Stimulated activated CD4-positive, alpha-beta T cell treated with anti-CD3 and anti-CD28 coated beads, Interleukin-2, amount 100 ng/mL, for 48 hours (primary cell): ENCODE results near the gene ARSI.

ENCODE experiments used
- DNase-seq, 2 donors: peaks; one replicate each; pipeline ENCODE4 v3.0.0-alpha.2; 2020

Gene ARSI

GRCh38 chr5:150302301-150303069, at the start of gene ARSI:
TSS of gene ARSI (minus strand) at chr5:150302905. CDS start at chr5:150302373, 532 bp downstream.
- no peak for DNase-seq

GRCh38 chr5:150350524-150351344, 48.0 kb upstream of the ARSI start:
- DNase-seq = peak; percentile 32 to 42

DNA sequence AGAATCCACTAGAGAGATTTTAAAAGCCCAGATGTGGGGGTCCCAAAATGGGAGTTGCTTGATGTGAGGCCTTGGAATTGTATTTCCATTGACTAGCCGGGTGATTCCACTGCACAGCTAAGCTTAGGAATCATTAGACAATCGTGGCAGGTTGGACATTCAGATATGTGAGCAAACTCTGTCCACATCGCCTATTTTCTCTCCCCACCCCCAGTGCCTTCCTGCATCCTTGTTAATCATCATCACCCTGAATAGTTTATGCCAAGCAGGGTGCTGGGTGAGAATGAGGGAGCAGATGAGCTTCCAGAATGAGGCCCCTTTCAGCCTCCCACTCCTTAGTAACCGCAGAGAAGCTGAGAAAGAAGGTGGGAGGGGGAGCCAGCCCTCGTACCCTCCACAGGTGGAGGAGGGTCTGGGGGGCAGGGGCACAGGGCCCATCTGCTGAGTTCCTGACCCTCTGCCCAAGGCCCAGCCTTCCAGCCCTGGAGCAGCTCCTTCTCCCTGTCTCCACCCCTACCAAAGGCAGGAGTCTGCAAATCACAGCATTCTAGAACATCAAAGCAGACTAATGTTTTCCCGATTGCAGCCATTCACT, 47.1 kb upstream of the ARSI start:
- no peak for DNase-seq

- DNase-seq = no peak
Observed at GRCh38 chr5:150347451-150347850, 44.7 kb upstream of the ARSI start.

- no peak for DNase-seq
Observed at GRCh38 chr5:150347003-150347402, 44.3 kb upstream of the ARSI start.

DNA sequence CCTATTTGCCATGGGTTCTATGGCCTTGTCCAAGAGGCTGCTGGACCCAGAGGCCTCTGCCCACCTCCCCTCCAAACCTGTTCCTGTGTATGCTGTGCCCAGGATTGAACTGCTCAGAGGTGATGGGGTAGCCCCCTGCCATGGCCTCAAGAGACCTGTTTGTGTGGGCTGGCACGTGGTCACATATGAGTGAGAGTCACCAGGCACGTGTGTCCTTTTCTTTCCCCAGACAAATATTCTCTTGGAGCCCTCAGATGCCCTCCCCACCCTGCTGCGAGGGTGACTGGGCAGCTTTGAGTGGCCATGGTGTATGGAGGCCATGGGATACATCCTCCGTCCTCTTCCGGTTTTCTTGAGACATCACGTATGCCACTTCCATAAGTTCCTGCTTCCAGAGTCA, 43.9 kb upstream of the ARSI start:
- DNase-seq = no peak

DNA sequence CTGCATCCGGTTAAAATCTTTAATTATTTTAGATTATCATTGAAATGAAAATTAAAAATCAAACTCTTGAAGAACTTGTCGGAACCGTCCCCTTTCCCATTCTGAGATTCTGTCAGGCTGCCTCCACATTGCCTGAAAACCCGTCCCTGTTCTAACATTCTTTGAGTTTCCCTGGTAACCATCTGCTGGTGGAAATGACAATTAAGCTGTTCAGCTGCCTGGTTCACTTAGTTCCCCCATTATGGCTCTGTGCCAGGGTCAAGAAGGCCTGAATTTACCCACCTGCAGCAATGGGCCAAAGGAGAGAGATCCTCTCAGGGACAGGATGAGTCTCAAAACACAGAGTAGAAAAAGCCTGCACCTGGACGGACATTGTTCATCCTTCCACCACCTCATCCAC, 43.0 kb upstream of the ARSI start:
- DNase-seq = no peak

DNA sequence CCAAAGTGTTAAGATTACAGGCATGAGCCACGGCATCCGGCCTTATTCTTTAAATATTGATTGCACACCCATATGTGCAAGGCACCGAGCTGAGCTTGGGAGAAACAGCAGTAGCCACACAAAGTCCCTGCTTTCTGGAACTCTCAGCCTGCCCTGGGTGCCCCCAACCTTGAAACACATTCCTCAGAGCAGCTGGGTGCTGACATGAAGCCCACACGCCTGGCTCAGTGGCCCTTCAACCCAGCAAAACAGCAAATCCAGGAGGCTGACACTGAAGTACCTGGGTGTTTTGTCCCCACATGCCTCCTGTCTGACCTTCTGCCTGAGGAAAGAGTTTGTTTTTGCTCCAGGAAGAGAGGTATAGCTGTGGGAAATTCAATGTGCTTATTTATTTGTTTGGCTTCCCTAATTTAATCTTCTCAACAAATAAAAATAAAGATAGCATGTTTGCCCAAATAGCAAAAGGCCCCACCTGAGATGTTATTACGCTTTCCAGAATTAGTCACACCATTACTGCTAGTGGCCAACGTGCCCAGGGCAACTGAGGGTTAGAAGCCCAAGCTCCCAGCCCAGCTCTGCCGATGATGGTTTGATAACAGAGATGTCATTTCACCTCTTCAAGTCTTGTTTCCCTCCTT, 41.4 kb upstream of the ARSI start:
- no peak for DNase-seq

DNA sequence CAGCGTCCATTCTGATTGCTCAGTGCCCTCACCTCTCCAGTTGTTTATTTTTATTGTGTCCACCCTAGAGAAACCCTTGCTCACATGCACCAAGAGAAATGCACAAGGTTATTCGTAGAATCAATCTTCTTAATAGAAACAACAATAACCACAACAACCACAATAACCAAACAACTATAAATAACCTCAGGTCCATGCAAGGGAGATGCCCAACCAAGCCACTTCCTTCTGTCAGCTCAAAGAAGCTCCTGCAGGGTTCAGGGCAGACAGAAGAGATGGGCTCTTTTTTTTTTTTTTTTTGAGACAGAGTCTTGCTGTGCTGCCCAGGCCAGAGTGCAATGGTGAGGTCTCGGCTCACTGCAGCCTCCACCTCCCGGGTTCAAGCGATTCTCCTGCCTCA, 39.9 kb upstream of the ARSI start:
- DNase-seq = no peak

DNA sequence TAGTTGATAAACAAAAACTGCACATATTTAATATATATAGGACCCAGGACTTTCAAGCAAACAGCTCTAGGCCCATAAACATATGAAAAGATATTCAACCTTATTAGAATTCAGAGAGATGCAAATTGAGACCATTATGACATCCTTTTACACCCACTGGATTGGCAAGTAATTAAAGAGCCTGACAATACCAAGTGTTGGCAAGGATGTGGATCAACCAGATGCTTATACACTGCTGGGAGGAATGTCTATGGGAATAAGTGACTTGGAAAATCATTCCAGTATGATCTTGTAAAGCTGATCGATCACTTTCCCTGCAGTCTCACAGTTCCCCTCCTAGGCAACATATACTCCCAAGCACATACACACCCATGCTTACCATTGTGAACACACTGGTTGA, 39.3 kb upstream of the ARSI start:
- DNase-seq = no peak

- DNase-seq = no peak
Observed at GRCh38 chr5:150341331-150341730, 38.6 kb upstream of the ARSI start.

- no peak for DNase-seq
Observed at GRCh38 chr5:150340614-150341255, 38.0 kb upstream of the ARSI start.

- DNase-seq = no peak
Observed at GRCh38 chr5:150339841-150340240, 37.1 kb upstream of the ARSI start.

- DNase-seq = no peak
Observed at GRCh38 chr5:150339165-150339564, 36.5 kb upstream of the ARSI start.

- DNase-seq = no peak
Observed at GRCh38 chr5:150338546-150338945, 35.8 kb upstream of the ARSI start.

DNA sequence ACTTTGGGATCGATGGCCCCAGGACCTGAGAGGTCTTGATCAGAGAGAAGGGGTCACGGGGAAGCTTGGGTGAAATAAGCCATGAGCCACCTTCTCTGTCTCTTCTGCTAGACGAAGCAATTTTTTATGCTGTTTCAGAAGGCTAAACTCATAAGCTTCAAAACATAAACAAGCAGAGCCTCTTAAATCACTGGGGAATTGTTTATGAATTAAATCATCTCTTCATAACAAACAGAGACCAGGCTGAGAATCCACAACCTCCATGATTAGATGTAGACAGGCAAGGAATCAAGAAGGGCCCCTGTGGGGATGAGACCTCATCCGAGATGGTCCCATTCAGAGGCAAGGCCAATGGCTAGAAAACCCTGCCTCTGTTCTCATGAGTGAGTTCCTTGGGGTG, 33.1 kb upstream of the ARSI start:
- no peak for DNase-seq

DNA sequence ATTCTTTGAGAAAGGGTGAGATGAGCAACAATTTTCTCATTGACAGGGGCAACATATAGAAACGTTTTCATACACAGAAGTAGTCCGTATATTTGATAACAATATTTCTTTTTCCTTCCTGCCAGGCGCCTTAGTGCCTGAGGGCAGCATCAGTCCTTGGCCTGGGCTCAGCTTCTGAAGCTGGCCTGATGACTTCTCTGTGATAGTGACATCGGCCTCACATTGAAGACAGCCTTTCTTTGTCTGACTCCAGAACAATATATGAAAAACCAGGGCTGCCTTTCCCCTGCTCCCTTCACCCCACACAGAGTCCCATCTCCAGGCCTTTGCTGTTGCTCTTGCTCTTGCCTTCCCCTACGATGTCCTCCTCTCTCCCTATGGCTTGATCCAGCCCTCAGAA, 30.7 kb upstream of the ARSI start:
- DNase-seq = no peak

- DNase-seq = no peak
Observed at GRCh38 chr5:150329881-150330876, 27.5 kb upstream of the ARSI start.

DNA sequence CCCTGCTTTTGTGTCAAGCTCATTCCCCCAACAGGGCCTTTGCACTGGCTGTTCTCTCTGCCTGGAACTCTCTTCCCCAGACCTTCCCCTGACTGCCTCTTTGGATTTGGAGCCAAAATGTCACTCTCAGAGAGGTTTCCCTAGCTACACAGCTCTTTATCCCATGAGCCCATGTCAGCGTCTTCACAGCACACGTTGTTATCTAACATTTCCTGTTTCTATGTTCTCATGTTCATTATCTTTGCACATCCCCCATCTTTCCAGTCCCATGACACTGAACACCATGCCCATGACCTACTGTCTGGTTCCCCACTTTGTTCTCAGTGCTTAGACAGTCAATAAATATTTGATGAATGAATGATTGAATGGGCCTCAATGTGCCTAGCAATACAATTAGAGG, 26.3 kb upstream of the ARSI start:
- DNase-seq = no peak

GRCh38 chr5:150328515-150328914, 25.8 kb upstream of the ARSI start:
- no peak for DNase-seq

DNA sequence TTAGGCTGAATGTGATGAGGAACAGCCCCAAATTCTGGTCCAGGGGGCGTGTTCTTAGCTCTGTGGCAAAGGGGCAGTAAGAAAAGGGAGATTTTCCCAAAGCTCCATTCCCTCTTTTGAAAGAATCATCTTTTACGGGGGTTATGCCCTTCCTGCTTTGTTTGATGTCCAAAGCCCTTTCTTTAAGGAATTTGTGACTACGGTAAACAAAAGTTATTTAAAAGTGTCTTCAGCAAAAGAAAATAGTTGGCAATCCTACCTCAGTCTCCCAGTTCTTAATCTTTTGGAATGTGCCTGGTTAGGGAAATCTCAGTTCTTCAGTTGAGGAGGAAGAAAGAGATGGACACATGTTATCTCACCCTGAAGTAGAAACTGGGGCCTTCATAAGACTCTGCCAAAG, 24.4 kb upstream of the ARSI start:
- DNase-seq = no peak

GRCh38 chr5:150326707-150327106, 24.0 kb upstream of the ARSI start:
- no peak for DNase-seq
